Activated CD4-positive, alpha-beta T cell treated with anti-CD3 and anti-CD28 coated beads for 4 hours (primary cell): ENCODE data around the gene ID1.
"Not testable (repeated sequence)": the region's sequence is repeated elsewhere in the genome, so short reads cannot be mapped to it uniquely, and the experiment has no call there.

ENCODE experiments used
- DNase-seq, 2 donors: peaks; one replicate each; pipeline ENCODE4 v3.0.0-alpha.2; 2020

Gene ID1

DNA sequence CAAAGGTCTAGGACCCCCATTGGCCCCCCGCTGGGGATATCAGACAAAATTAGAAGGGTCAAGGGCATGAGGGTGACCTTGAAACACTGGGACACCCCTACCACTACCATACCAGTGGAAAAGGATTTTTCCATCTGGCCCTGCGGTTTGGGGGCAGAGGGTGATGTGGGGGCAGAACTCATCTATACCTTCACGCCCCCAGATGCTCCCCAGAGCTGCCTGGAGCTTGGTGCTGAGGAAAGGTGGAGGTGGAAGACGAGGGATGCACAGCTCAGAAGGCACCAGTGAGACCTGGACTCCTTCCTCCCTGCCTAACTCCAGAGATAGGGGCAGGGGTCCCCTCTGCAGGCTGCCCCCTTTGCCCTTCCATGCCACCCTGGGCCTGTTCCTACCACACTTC lies 33.7 kb downstream of the ID1 start:
- no peak for DNase-seq

DNA sequence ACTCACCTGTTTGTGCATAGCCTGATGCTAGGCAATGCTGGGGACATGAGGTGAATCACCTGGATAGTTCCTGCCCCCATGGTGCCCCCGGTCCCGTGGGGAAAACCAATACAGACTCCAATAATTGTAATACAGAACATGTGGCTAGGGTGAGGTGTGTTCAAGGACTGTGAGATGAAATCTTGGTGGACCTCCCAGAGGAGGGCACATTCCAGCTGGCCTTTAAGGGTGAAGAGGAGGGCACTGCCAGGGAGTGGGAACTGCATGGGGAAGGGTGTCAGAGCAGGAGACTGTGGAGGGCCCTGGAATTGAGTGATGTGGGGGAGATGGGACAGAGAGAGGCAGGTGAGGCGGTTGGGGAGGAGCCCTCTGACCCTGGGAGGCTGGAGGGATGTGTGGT lies 35.2 kb downstream of the ID1 start:
- no peak for DNase-seq

DNA sequence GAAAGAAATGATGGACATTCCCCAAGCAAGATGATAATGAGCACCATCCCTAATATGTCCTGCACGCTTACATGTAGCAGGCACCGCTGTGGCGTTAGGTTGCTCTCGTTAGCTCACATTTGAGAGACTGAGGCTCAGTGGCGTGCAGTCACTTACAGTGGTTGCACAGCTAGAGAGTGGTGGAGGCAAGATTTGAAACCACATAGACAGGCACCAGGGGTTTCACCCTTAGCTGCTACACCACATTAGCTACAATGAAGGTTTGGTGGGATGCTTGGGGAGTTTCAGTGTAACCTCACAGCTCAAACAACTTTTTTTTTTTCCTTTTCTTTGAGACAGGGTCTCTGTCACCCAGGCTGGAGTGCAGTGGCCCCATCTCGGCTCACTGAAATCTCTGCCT lies 36.3 kb downstream of the ID1 start:
- DNase-seq = no peak

DNA sequence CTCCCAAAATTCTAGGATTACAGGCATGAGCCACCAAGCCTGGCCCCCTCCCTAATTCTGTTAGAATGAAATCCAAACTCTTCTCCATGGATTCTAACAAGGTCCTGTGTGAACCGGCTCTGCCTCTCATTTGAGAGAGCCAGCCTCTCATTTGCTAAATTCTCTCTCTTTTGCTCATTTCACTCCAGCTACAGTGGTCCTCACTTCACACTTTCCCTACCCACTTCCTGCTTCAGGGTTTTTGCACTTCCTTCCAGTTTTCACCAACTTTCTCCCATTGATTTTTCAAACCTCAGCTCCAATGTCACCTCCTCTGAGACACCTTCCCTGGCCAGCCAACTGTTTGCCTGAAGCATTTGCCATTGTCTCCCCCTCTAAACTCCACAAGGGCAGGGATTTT lies 37.7 kb downstream of the ID1 start:
- no peak for DNase-seq

DNA sequence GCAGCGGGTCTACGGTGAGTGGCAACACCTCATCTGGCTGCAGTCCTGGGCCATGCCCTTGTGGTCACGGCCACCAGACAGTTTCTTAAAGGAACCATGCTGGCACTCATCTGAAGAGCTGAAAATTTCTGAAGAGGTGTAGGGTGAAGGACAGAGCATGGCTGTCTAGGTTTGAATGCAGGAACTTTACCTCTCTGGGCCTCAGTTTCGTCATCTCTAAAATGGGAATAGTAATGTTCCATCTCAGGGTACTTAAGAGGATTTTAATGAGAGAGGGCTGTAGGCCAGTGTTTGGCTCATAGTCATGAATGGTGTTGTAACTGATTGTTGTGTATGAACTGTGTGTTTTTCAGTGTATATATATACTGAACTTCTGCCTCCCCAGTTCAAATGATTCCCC lies 38.4 kb downstream of the ID1 start:
- no peak for DNase-seq

DNA sequence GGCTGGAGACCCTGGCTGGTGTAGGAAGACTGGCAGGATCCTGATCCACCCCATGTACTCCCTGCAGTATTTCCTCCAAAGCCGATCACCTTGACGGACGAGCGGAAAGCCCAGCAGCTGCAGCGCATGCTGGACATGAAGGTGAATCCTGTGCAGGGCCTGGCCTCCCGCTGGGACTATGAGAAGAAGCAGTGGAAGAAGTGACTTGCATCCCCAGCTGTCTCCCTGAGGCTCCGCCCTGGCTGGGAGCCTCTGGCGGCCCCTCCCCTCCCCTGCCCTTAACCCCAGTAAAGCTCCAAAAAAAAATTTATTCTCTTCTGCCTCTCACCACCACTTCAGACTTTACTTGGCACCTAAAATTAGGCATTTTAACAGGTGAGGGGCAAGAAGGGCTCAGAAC lies 39.6 kb downstream of the ID1 start:
- no peak for DNase-seq

DNA sequence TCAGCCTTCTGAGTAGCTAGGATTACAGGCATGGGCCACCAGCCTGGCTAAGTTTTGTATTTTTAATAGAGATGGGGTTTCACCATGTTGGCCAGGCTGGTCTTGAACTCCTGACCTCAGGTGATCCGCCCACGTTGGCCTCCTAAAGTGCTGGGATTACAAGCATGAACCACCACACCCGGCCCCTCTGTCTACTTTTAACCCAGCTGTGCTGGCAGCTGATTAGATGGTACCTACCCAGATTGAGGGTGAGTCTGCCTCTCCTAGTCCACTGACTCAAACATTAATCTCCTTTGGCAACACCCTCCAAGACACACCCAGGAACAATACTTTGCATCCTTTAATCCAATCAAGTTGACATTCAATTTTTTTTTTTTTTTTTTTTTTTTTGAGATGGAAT lies 43.0 kb downstream of the ID1 start:
- not testable (repeated sequence) for DNase-seq

DNA sequence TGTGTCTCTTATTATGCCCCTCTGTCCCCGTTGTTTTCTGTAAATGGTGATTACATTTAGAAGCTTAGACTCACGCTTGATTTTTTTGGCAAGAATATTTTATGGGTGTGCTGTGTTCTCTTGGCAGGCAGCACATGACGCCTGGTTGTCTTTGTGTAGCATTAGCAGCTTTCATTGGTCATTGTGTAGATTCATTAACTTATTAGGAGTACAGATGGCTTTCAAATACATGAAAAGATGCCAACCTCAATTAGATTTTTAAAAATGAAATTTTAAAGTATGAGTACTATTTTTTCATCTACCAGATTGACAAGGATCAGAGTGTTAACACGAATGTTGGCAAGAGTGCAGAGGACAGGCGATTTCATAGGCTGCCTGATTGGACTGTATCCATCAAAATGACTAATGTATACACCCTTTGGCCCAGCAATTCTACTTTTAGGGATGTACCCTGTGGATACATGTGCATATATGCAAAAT lies 47.9 kb downstream of the ID1 start:
- DNase-seq = no peak

DNA sequence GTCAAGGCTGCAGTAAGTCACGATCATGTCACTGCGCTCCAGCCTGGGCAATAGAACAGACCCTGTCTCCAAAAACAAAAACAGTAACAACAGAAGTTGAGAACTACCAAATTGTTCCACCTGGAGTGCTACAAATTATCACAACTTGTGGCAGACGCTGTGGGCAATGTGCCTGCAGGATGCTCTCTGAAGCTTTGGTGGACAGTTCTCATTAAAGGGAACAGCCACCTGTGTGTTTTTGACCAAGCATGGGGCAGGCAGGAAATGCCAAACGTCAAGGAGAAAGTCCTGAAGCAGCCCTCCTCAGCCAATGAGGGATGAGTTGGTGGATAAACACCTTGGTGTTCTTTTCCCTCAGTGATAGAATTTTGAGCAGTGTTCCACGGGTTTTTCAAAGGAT lies 48.5 kb downstream of the ID1 start:
- DNase-seq = no peak

DNA sequence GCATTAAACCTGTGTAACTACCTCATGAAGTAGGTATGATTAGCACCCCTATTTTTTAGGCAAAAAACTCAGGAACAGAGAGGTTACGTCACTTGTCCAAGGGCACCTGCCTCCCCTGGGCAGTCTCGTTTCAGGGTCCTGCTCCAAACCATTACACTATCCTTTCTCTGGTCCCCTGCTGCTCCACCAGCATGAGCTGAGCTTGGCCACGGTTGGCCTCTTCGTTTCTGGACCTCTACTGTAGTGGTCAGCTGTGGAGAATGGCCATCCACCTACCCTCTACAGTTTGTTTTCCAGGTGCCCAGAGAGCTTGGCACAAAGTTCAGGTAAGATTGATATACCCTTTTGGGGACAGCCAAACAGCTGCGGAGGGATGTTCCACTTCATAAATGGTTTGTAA lies 49.4 kb downstream of the ID1 start:
- DNase-seq = no peak
